ENCODE data around the gene SLC43A2.

SLC43A2 gene

GRCh38 chr17:1598399-1599095 is 30.1 kb downstream of the SLC43A2 start:
- Histone ChIP-seq H3K9me3 (ENCODE audit: control insufficient read depth, insufficient read depth, low read length) (no peaks in the 10 kb centered on the region), H3K4me1 (ENCODE audit: insufficient read depth, low read length) (0 out of 2 replicates have a peak, but pooled peaks cover under 1% of the 10 kb centered on the region), H3K36me3 (ENCODE audit: insufficient read depth, low read length) (no peaks in the 10 kb centered on the region), H3K9ac (ENCODE audit: low read depth, low read length) (no peak overlapping the region)

GRCh38 chr17:1597861-1598342 is 30.7 kb downstream of the SLC43A2 start:
- Histone ChIP-seq H3K9me3 (ENCODE audit: control insufficient read depth, insufficient read depth, low read length) (no peaks in the 10 kb centered on the region), H3K36me3 (ENCODE audit: insufficient read depth, low read length) (no peaks in the 10 kb centered on the region), H3K9ac (ENCODE audit: low read depth, low read length) (no peak overlapping the region), H3K4me1 (ENCODE audit: insufficient read depth, low read length) (peaks cover 7% of the 10 kb centered on the region; the same call in 1 of the 2 replicates)

- Histone ChIP-seq H3K9ac (ENCODE audit: low read depth, low read length) (no peak overlapping the region), H3K9me3 (ENCODE audit: control insufficient read depth, insufficient read depth, low read length) (no peaks in the 10 kb centered on the region), H3K36me3 (ENCODE audit: insufficient read depth, low read length) (no peaks in the 10 kb centered on the region), H3K4me1 (ENCODE audit: insufficient read depth, low read length) (peaks cover 17% of the 10 kb centered on the region; the same call in 1 of the 2 replicates)
Observed at GRCh38 chr17:1593630-1593931, 35.1 kb downstream of the SLC43A2 start.

GRCh38 chr17:1592751-1593629 is 35.6 kb downstream of the SLC43A2 start:
- Histone ChIP-seq H3K9me3 (ENCODE audit: control insufficient read depth, insufficient read depth, low read length) (no peaks in the 10 kb centered on the region), H3K36me3 (ENCODE audit: insufficient read depth, low read length) (no peaks in the 10 kb centered on the region), H3K9ac (ENCODE audit: low read depth, low read length) (no peak overlapping the region), H3K4me1 (ENCODE audit: insufficient read depth, low read length) (peaks cover 17% of the 10 kb centered on the region)

- Histone ChIP-seq H3K36me3 (ENCODE audit: insufficient read depth, low read length) (no peaks in the 10 kb centered on the region), H3K9ac (ENCODE audit: low read depth, low read length) (no peak overlapping the region), H3K9me3 (ENCODE audit: control insufficient read depth, insufficient read depth, low read length) (no peaks in the 10 kb centered on the region), H3K4me1 (ENCODE audit: insufficient read depth, low read length) (peaks cover 29% of the 10 kb centered on the region)
Observed at GRCh38 chr17:1591474-1592090, 37.1 kb downstream of the SLC43A2 start.

- Histone ChIP-seq H3K4me1 (ENCODE audit: insufficient read depth, low read length) (peaks cover 34% of the 10 kb centered on the region), H3K9me3 (ENCODE audit: control insufficient read depth, insufficient read depth, low read length) (no peaks in the 10 kb centered on the region), H3K9ac (ENCODE audit: low read depth, low read length) (no peak overlapping the region), H3K36me3 (ENCODE audit: insufficient read depth, low read length) (no peaks in the 10 kb centered on the region)
Observed at GRCh38 chr17:1590747-1591473, 37.7 kb downstream of the SLC43A2 start.

- H3K4me1 ChIP-seq (ENCODE audit: insufficient read depth, low read length) = peaks cover 38% of the 10 kb centered on the region
- no peaks in the 10 kb centered on the region for H3K36me3 ChIP-seq (ENCODE audit: insufficient read depth, low read length)
- no peaks in the 10 kb centered on the region for H3K9me3 ChIP-seq (ENCODE audit: control insufficient read depth, insufficient read depth, low read length)
- H3K9ac ChIP-seq (ENCODE audit: low read depth, low read length) = no peak overlapping the region
Observed at GRCh38 chr17:1590029-1590746, 38.4 kb downstream of the SLC43A2 start.

GRCh38 chr17:1588821-1589585 is 39.6 kb downstream of the SLC43A2 start:
- no peaks in the 10 kb centered on the region for H3K36me3 ChIP-seq (ENCODE audit: insufficient read depth, low read length)
- no peak overlapping the region for H3K9ac ChIP-seq (ENCODE audit: low read depth, low read length)
- H3K9me3 ChIP-seq (ENCODE audit: control insufficient read depth, insufficient read depth, low read length) = no peaks in the 10 kb centered on the region
- H3K4me1 ChIP-seq (ENCODE audit: insufficient read depth, low read length) = peaks cover 43% of the 10 kb centered on the region

- peaks cover 31% of the 10 kb centered on the region for H3K4me1 ChIP-seq (ENCODE audit: insufficient read depth, low read length)
- no peaks in the 10 kb centered on the region for H3K36me3 ChIP-seq (ENCODE audit: insufficient read depth, low read length)
- H3K9me3 ChIP-seq (ENCODE audit: control insufficient read depth, insufficient read depth, low read length) = no peaks in the 10 kb centered on the region
- H3K9ac ChIP-seq (ENCODE audit: low read depth, low read length) = no peak overlapping the region
Observed at GRCh38 chr17:1584167-1584566, 44.5 kb downstream of the SLC43A2 start.

GRCh38 chr17:1583556-1583955 is 45.1 kb downstream of the SLC43A2 start:
- no peak overlapping the region for H3K9ac ChIP-seq (ENCODE audit: low read depth, low read length)
- H3K9me3 ChIP-seq (ENCODE audit: control insufficient read depth, insufficient read depth, low read length) = no peaks in the 10 kb centered on the region
- H3K4me1 ChIP-seq (ENCODE audit: insufficient read depth, low read length) = peaks cover 27% of the 10 kb centered on the region
- H3K36me3 ChIP-seq (ENCODE audit: insufficient read depth, low read length) = no peaks in the 10 kb centered on the region

GRCh38 chr17:1582374-1582773 is 46.3 kb downstream of the SLC43A2 start:
- H3K4me1 ChIP-seq (ENCODE audit: insufficient read depth, low read length) = peaks cover 29% of the 10 kb centered on the region
- H3K9ac ChIP-seq (ENCODE audit: low read depth, low read length) = no peak overlapping the region
- H3K9me3 ChIP-seq (ENCODE audit: control insufficient read depth, insufficient read depth, low read length) = no peaks in the 10 kb centered on the region
- no peaks in the 10 kb centered on the region for H3K36me3 ChIP-seq (ENCODE audit: insufficient read depth, low read length)

- Histone ChIP-seq H3K9ac (ENCODE audit: low read depth, low read length) (no peak overlapping the region), H3K4me1 (ENCODE audit: insufficient read depth, low read length) (peaks cover 22% of the 10 kb centered on the region)
Observed at GRCh38 chr17:1580979-1581676, 47.5 kb downstream of the SLC43A2 start.

GRCh38 chr17:1578029-1578428 is 50.6 kb downstream of the SLC43A2 start:
- no peaks in the 10 kb centered on the region for H3K36me3 ChIP-seq (ENCODE audit: insufficient read depth, low read length)
- H3K9me3 ChIP-seq (ENCODE audit: control insufficient read depth, insufficient read depth, low read length) = no peaks in the 10 kb centered on the region
- H3K4me1 ChIP-seq (ENCODE audit: insufficient read depth, low read length) = peaks cover 20% of the 10 kb centered on the region; the same call in 1 of the 2 replicates
- no peak overlapping the region for H3K9ac ChIP-seq (ENCODE audit: low read depth, low read length)

More at GRCh38 chr17:1580979-1581676, 47.5 kb downstream of the SLC43A2 start:
- Histone ChIP-seq H3K36me3 (ENCODE audit: insufficient read depth, low read length) (no peaks in the 10 kb centered on the region), H3K9me3 (ENCODE audit: control insufficient read depth, insufficient read depth, low read length) (no peaks in the 10 kb centered on the region)

Measured in ES-I3 (cell line).